NT2/D1 (cell line): ENCODE results near the gene LRCH1.

Source experiments
- DNase-seq: peaks from one replicate; pipeline ENCODE4 v3.0.0-alpha.2; 2011; ENCODE audit warnings: low read depth, low spot score
- H3K27me3 ChIP-seq: 2 replicates; pipeline ENCODE4 v1.6.0; 2011; ENCODE audit warnings: mild to moderate bottlenecking; ENCODE audit not compliant: insufficient read length, insufficient read depth
- H3K36me3 ChIP-seq: 2 replicates; pipeline ENCODE4 v1.6.1; 2011; ENCODE audit warnings: mild to moderate bottlenecking, low read length, mixed read lengths; ENCODE audit not compliant: insufficient read depth, insufficient read length
- H3K4me1 ChIP-seq: 2 replicates; pipeline ENCODE4 v1.5.1; 2011; ENCODE audit not compliant: insufficient read depth, insufficient read length
- H3K4me3 ChIP-seq: 2 replicates; pipeline ENCODE4 v1.5.1; 2011; ENCODE audit warnings: low read depth; ENCODE audit not compliant: insufficient read length
- H3K9ac ChIP-seq: 2 replicates; pipeline ENCODE4 v1.6.0; 2011; ENCODE audit warnings: low read depth; ENCODE audit not compliant: insufficient read length
- H3K9me3 ChIP-seq: 2 replicates; pipeline ENCODE4 v1.5.1; 2011; ENCODE audit warnings: mild to moderate bottlenecking, low read length; ENCODE audit not compliant: insufficient read depth
- SUZ12 ChIP-seq: IDR thresholded peaks from 2 replicates; pipeline ENCODE4 v1.6.1; 2011; ENCODE audit not compliant: insufficient read length, insufficient read depth; ENCODE audit errors: extremely low read depth
- YY1 ChIP-seq: IDR thresholded peaks from 2 replicates; pipeline ENCODE4 v1.6.1; 2011; ENCODE audit not compliant: insufficient read length, insufficient read depth
- ZNF274 ChIP-seq: IDR thresholded peaks from 2 replicates; pipeline ENCODE4 v1.6.1; 2011; ENCODE audit warnings: mild to moderate bottlenecking, low read depth, low read length

Gene LRCH1

GRCh38 chr13:46633416-46633815 is 80.4 kb downstream of the LRCH1 start:
- no peak for DNase-seq
- H3K9ac ChIP-seq: no peak overlapping the region
- H3K36me3 ChIP-seq: no peaks in the 10 kb centered on the region

GRCh38 chr13:46636451-46636850 is 83.5 kb downstream of the LRCH1 start:
- H3K9ac ChIP-seq: no peak overlapping the region
- H3K4me1 ChIP-seq: no peaks in the 10 kb centered on the region
- no peaks in the 10 kb centered on the region for H3K27me3 ChIP-seq
- no peak for DNase-seq
- TF ChIP-seq YY1 (no peak), ZNF274 (no peak)
- no peaks in the 10 kb centered on the region for H3K9me3 ChIP-seq
- H3K4me3 ChIP-seq: no peak overlapping the region
- no peaks in the 10 kb centered on the region for H3K36me3 ChIP-seq

More at GRCh38 chr13:46633416-46633815, 80.4 kb downstream of the LRCH1 start:
- Histone ChIP-seq H3K4me3 (no peak overlapping the region), H3K4me1 (no peaks in the 10 kb centered on the region), H3K27me3 (no peaks in the 10 kb centered on the region), H3K9me3 (no peaks in the 10 kb centered on the region)
- TF ChIP-seq SUZ12 (no peak), ZNF274 (no peak), YY1 (no peak)

- no peak for DNase-seq
- H3K36me3 ChIP-seq: no peaks in the 10 kb centered on the region
- H3K9ac ChIP-seq: no peak overlapping the region
- no peaks in the 10 kb centered on the region for H3K27me3 ChIP-seq
- H3K4me1 ChIP-seq: no peaks in the 10 kb centered on the region
- TF ChIP-seq YY1 (no peak), ZNF274 (no peak), SUZ12 (no peak)
- H3K4me3 ChIP-seq: no peak overlapping the region
- no peaks in the 10 kb centered on the region for H3K9me3 ChIP-seq
Measured at GRCh38 chr13:46637213-46637612, 84.2 kb downstream of the LRCH1 start.

DNA sequence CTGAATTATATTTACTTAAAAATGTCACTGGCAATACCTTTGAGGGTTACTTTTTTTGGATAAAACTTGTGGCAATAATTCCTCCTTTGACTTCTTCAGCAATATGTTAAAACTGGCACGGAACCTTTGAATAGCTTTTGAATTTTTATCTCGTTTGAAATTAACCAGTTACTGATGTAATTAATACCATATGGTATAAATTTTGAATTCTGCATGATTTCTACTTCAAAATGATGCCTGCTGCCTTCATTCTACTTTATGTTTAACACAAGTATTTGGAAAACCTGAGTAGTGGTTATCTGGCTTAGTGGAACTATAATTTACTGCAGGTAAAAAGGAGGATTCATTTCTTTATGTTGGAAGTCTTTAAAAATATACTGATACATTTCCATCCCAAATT is 85.3 kb downstream of the LRCH1 start:
- H3K9ac ChIP-seq: no peak overlapping the region
- H3K36me3 ChIP-seq: no peaks in the 10 kb centered on the region
- DNase-seq: no peak
- no peaks in the 10 kb centered on the region for H3K4me1 ChIP-seq
- TF ChIP-seq SUZ12: no peak
- TF ChIP-seq ZNF274: no peak
- no peaks in the 10 kb centered on the region for H3K27me3 ChIP-seq
- no peak overlapping the region for H3K4me3 ChIP-seq
- no peaks in the 10 kb centered on the region for H3K9me3 ChIP-seq

- no peaks in the 10 kb centered on the region for H3K4me1 ChIP-seq
Measured at GRCh38 chr13:46639033-46639981, 86.3 kb downstream of the LRCH1 start.

DNA sequence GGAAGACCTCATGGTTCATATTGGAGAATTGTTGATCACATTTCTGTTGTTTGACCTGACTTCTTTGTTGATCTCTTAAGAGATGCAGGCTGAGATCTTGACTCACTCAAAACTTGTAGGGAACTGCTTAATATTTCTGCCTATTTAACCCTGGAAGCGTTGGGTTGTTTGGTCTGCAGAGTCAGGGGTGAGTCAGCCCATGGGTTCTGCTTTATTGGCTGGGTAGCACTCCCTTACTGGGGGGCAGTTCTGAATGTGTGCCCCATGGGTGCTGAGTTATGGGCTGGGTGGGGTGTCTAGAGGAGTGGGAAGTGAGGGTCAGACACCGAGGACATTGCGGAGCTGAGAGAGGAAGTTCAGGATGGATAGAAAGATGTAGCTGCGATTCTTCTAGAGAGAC is 87.9 kb downstream of the LRCH1 start:
- no peaks in the 10 kb centered on the region for H3K4me1 ChIP-seq
- no peaks in the 10 kb centered on the region for H3K27me3 ChIP-seq
- H3K9ac ChIP-seq: no peak overlapping the region

More at GRCh38 chr13:46639033-46639981, 86.3 kb downstream of the LRCH1 start:
- Histone ChIP-seq H3K36me3 (no peaks in the 10 kb centered on the region), H3K4me3 (no peak overlapping the region), H3K27me3 (no peaks in the 10 kb centered on the region), H3K9me3 (no peaks in the 10 kb centered on the region), H3K9ac (no peak overlapping the region)
- no peak for TF ChIP-seq SUZ12
- TF ChIP-seq ZNF274: no peak
- no peak for TF ChIP-seq YY1
- DNase-seq: no peak

GRCh38 chr13:46641274-46642081 is 88.5 kb downstream of the LRCH1 start:
- Histone ChIP-seq H3K9me3 (no peaks in the 10 kb centered on the region), H3K9ac (no peak overlapping the region), H3K4me3 (no peak overlapping the region), H3K27me3 (no peaks in the 10 kb centered on the region), H3K36me3 (no peaks in the 10 kb centered on the region), H3K4me1 (no peaks in the 10 kb centered on the region)
- TF ChIP-seq SUZ12: no peak
- TF ChIP-seq YY1: no peak
- no peak for TF ChIP-seq ZNF274
- no peak for DNase-seq

More for the DNA sequence above, 87.9 kb downstream of the LRCH1 start:
- Histone ChIP-seq H3K36me3 (no peaks in the 10 kb centered on the region), H3K9me3 (no peaks in the 10 kb centered on the region), H3K4me3 (no peak overlapping the region)
- no peak for DNase-seq
- TF ChIP-seq SUZ12 (no peak), ZNF274 (no peak), YY1 (no peak)
